SK-N-SH (cell line): ENCODE measurements around the gene C15orf39.
"Not testable (repeated sequence)": the region's sequence is repeated elsewhere in the genome, so short reads cannot be mapped to it uniquely, and the experiment has no call there.

ENCODE experiments used
- ELF1 ChIP-seq: IDR thresholded peaks from 2 replicates; pipeline ENCODE4 v1.4.0; 2012
- EZH2phosphoT487 ChIP-seq: fragments of 200-600 bp; sonication (generic); IDR thresholded peaks from 2 replicates; pipeline ENCODE4 v1.6.1; 2017; ENCODE audit warnings: low read depth, mixed run types, mild to moderate bottlenecking, antibody characterized with exemption, moderate library complexity, borderline replicate concordance
- POLR2AphosphoS5 ChIP-seq: IDR thresholded peaks from 2 replicates; pipeline ENCODE4 v1.6.1; 2012; ENCODE audit warnings: low read depth, low read length
- TAF1 ChIP-seq: IDR thresholded peaks from 2 replicates; pipeline ENCODE4 v1.6.1; 2012; ENCODE audit warnings: low read depth, mild to moderate bottlenecking, low read length, moderate library complexity, borderline replicate concordance
- TF ChIP-seq, protein P1 (sequence below): fragments of 200-600 bp; sonication (generic); IDR thresholded peaks from 2 replicates; pipeline ENCODE4 v1.6.1; 2017; ENCODE audit warnings: antibody characterized with exemption, mild to moderate bottlenecking, moderate library complexity

DNA sequence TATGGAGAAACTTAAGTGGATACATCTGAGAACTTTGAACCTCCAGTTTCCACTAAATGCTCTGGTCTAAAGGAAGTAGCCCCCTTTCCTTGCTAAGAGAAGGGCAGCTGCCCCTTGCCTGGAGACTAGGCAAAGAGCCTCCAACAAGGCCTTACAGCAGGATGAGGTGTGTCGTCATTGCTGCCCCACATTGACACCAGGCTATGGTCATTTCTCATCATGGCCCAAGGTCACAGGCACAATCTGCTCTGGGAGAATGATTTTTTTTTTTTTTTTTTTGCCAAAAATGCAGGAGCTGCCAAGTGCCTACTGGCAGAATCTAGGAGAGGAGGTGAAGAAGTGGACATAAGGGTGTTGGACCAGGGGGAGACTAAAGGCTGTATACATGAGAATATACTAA lies 44.1 kb downstream of the C15orf39 start:
- not testable (repeated sequence) for TF ChIP-seq EZH2phosphoT487, ELF1, TAF1, POLR2AphosphoS5
- TF ChIP-seq, protein P1, sequence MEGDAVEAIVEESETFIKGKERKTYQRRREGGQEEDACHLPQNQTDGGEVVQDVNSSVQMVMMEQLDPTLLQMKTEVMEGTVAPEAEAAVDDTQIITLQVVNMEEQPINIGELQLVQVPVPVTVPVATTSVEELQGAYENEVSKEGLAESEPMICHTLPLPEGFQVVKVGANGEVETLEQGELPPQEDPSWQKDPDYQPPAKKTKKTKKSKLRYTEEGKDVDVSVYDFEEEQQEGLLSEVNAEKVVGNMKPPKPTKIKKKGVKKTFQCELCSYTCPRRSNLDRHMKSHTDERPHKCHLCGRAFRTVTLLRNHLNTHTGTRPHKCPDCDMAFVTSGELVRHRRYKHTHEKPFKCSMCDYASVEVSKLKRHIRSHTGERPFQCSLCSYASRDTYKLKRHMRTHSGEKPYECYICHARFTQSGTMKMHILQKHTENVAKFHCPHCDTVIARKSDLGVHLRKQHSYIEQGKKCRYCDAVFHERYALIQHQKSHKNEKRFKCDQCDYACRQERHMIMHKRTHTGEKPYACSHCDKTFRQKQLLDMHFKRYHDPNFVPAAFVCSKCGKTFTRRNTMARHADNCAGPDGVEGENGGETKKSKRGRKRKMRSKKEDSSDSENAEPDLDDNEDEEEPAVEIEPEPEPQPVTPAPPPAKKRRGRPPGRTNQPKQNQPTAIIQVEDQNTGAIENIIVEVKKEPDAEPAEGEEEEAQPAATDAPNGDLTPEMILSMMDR, result not testable (repeated sequence)
